AG09319 (cell line): ENCODE measurements around the gene ITIH5.
"Not testable (repeated sequence)": the region's sequence is repeated elsewhere in the genome, so short reads cannot be mapped to it uniquely, and the experiment has no call there.

Experiments
- DNase-seq: peaks from one replicate; pipeline ENCODE4 v3.0.0-alpha.2; 2010; ENCODE audit warnings: low read depth; ENCODE audit errors: extremely low read depth
- CTCF ChIP-seq: IDR thresholded peaks from 2 replicates; pipeline ENCODE4 v1.5.1; 2011; ENCODE audit warnings: low read depth, mild to moderate bottlenecking, inconsistent platforms, low read length, moderate library complexity

The ITIH5 gene

DNA sequence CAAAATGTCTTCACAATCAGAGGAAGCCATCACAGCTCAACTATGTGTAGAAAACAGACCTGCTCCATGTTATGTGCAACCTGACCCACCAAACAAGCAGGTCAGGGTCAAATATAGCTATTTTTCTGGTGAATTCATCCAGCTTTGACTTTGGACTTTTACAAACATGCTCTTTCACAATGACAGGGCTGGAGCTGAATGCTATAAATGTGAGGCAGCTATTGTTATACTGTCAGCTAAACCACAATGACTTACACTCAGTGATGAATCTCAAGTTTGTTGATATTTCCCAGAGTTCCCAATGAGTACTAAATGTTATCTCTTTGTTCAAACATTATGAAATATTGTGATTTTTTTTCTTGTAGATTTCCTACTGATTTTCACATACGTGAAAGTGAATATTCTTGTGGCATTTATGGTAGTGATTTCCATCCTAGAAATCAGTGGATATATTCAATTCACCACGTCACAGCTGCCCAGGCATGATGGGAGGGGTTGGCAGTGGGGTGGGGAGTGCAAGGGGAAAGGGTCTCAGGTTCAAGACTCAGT is 33.9 kb upstream of the ITIH5 start:
- no peak for TF ChIP-seq CTCF
- no peak for DNase-seq

DNA sequence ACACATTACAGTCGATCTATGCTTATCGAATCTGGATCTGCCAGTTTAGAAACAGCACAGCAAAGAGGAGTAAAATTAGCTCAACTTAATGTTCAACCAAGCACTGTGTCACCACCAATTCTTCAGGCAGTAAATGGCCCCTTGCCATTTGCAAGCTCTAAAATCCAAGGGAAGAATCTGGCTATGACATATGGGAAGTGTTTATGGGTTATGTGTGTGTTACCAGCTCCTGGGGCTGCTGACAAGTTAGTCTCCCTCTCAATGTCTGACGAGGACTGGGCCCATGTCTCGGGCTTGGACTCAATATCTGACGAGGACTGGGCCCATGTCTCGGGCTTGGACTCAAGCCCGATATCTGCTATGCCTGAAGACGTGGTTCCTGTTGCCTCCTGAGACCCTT is 30.7 kb upstream of the ITIH5 start:
- no peak for TF ChIP-seq CTCF
- DNase-seq = no peak

- TF ChIP-seq CTCF = no peak
- DNase-seq = no peak
Observed at GRCh38 chr10:7696545-7696944, 29.8 kb upstream of the ITIH5 start.

- DNase-seq = not testable (repeated sequence)
Observed at GRCh38 chr10:7693194-7693593, 26.4 kb upstream of the ITIH5 start.

DNA sequence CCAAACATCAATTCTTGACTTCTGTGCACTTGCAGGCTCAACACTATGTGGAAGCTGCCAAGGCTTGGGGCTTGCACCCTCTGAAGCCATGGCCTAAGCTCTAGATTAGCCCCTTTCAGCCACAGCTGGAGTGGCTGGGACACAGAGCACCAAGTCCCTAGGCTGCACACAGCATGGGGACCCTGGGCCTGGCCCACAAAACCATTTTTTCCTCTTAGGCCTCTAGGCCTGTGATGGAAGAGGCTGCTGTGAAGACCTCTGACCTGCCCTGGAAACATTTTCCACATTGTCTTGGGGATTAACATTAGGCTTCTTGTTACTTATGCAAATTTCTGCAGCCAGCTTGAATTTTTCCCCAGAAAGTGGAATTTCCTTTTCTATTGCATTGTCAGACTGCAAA is 25.6 kb upstream of the ITIH5 start:
- not testable (repeated sequence) for DNase-seq

- DNase-seq = not testable (repeated sequence)
Observed at GRCh38 chr10:7690885-7691597, 24.3 kb upstream of the ITIH5 start.

GRCh38 chr10:7689591-7689990 is 22.8 kb upstream of the ITIH5 start:
- no peak for TF ChIP-seq CTCF

DNA sequence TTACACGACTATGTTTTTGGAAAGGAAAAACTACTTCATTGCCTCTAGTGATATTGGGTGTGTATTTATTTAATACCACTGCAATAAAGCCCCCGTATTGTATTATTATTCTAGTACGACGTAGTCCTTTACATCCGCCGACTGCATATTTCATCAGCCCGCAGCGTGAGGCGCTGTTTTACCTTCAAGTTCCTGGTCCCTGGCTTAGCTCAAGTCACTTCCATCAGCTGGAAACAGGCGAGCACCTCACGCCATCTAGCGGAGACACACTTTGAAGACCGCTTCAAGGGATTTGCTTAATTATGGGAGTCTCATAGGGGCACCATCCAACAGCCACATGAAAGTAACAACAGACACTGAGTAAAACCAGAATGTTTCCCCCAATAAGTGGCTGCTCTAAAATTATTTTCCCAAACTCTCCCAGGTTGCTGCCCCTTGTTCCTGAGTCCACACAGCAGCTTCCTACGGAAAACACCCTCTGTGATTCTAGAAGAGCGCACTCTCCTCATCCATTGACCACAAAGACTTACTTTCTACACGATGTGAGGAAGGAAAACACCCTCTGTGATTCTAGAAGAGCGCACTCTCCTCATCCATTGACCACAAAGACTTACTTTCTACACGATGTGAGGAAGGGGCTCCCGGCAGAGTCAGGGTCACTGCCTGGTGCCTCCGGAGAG is 20.6 kb upstream of the ITIH5 start:
- peak; percentile 87 for TF ChIP-seq CTCF
- DNase-seq = peak; percentile 81

More at GRCh38 chr10:7689591-7689990, 22.8 kb upstream of the ITIH5 start:
- no peak for DNase-seq
